ENCODE results near the gene CCR5.
A peak's percentile ranks its signal among the peaks of the same experiment; 100 is the strongest.
"Not testable (repeated sequence)": the region's sequence is repeated elsewhere in the genome, so short reads cannot be mapped to it uniquely, and the experiment has no call there.

The CCR5 gene

GRCh38 chr3:46370839-46371518 lies at the start of gene CCR5:
CCR5 (plus strand) TSS chr3:46370946; CDS start chr3:46372903, 1,957 bp downstream.
- no peak for DNase-seq (ENCODE audit: low read depth in 2 of 2)

GRCh38 chr3:46321461-46322104 lies 49.2 kb upstream of the CCR5 start:
- DNase-seq (ENCODE audit: low read depth in 2 of 2), result no peak

- no peak for DNase-seq (ENCODE audit: low read depth in 2 of 2)
Measured at GRCh38 chr3:46324036-46324435, 46.7 kb upstream of the CCR5 start.

GRCh38 chr3:46325645-46326300 lies 45.0 kb upstream of the CCR5 start:
- no peak for DNase-seq (ENCODE audit: low read depth in 2 of 2)

GRCh38 chr3:46330676-46331075 lies 40.1 kb upstream of the CCR5 start:
- DNase-seq (ENCODE audit: low read depth in 2 of 2), result not testable (repeated sequence)

- peak in 1 of 2 donors; percentile 4 for DNase-seq (ENCODE audit: low read depth in 2 of 2)
Measured at GRCh38 chr3:46334741-46335478, 35.8 kb upstream of the CCR5 start.

- DNase-seq (ENCODE audit: low read depth in 2 of 2), result no peak
Measured at GRCh38 chr3:46335541-46335940, 35.2 kb upstream of the CCR5 start.

GRCh38 chr3:46337911-46338310 lies 32.8 kb upstream of the CCR5 start:
- DNase-seq (ENCODE audit: low read depth in 2 of 2), result no peak

- no peak for DNase-seq (ENCODE audit: low read depth in 2 of 2)
Measured at GRCh38 chr3:46338840-46339239, 31.9 kb upstream of the CCR5 start.

- DNase-seq (ENCODE audit: low read depth in 2 of 2), result no peak
Measured at GRCh38 chr3:46344476-46344875, 26.3 kb upstream of the CCR5 start.

GRCh38 chr3:46348823-46349482 lies 21.8 kb upstream of the CCR5 start:
- DNase-seq (ENCODE audit: low read depth in 2 of 2), result no peak

- no peak for DNase-seq (ENCODE audit: low read depth in 2 of 2)
Measured at GRCh38 chr3:46349484-46350261, 21.1 kb upstream of the CCR5 start.

GRCh38 chr3:46350262-46350565 lies 20.5 kb upstream of the CCR5 start:
- no peak for DNase-seq (ENCODE audit: low read depth in 2 of 2)

GRCh38 chr3:46351646-46352045 lies 19.1 kb upstream of the CCR5 start:
- no peak for DNase-seq (ENCODE audit: low read depth in 2 of 2)

- no peak for DNase-seq (ENCODE audit: low read depth in 2 of 2)
Measured at GRCh38 chr3:46353090-46353489, 17.7 kb upstream of the CCR5 start.

GRCh38 chr3:46353647-46354410 lies 16.9 kb upstream of the CCR5 start, which contains the start of gene CCR2:
CCR2 (plus strand) TSS chr3:46354111; CDS start chr3:46357528, 3,417 bp downstream.
- no peak for DNase-seq (ENCODE audit: low read depth in 2 of 2)

- no peak for DNase-seq (ENCODE audit: low read depth in 2 of 2)
Measured at GRCh38 chr3:46354478-46354877, 16.3 kb upstream of the CCR5 start.

GRCh38 chr3:46354984-46355383 lies 15.8 kb upstream of the CCR5 start:
- DNase-seq (ENCODE audit: low read depth in 2 of 2), result no peak

- no peak for DNase-seq (ENCODE audit: low read depth in 2 of 2)
Measured at GRCh38 chr3:46356276-46356675, 14.5 kb upstream of the CCR5 start.

- DNase-seq (ENCODE audit: low read depth in 2 of 2), result no peak
Measured at GRCh38 chr3:46356909-46357308, 13.8 kb upstream of the CCR5 start.

Measured in stimulated activated CD8-positive, alpha-beta memory T cell treated with anti-CD3 and anti-CD28 coated beads, Interleukin-2, amount 100 ng/mL, for 48 hours (primary cell).